Keratinocyte (primary cell): ENCODE measurements around the gene DLG1. TPM values are rescaled to one million over a fixed set of nuclear protein-coding genes. Genes with fewer than 3 reads are reported as not detected.
A peak's percentile ranks its signal among the peaks of the same experiment; 100 is the strongest.

Experiments
- DNase-seq: peaks from one replicate; pipeline ENCODE4 v3.0.0-alpha.2; 2011; ENCODE audit warnings: low read depth, missing footprints, low spot score
- FAIRE-seq: peaks from 2 replicates; lab custom pipeline; 2011; peaks lifted over from hg19 to GRCh38; lab: Jason Lieb, UNC
- H2AFZ ChIP-seq: 2 replicates; pipeline ENCODE4 v1.6.0; 2012; ENCODE audit warnings: low read length, control low read depth, inconsistent platforms; ENCODE audit not compliant: control insufficient read depth
- H3K27ac ChIP-seq: 2 replicates; pipeline ENCODE4 v1.5.1; 2011; ENCODE audit warnings: low read length; ENCODE audit not compliant: control insufficient read depth, insufficient read depth
- H3K27me3 ChIP-seq: 3 replicates; pipeline ENCODE4 v1.6.0; 2011; ENCODE audit warnings: low read length; ENCODE audit not compliant: control insufficient read depth, insufficient read depth; ENCODE audit errors: extremely low read depth
- H3K36me3 ChIP-seq, 2 experiments: 2 replicates in 1 of 2; 3 replicates in 1 of 2; pipeline ENCODE4 v1.5.1; 2011; ENCODE audit warnings: low read length in 2 of 2, mild to moderate bottlenecking in 1 of 2; ENCODE audit not compliant: control insufficient read depth in 2 of 2, insufficient read depth in 2 of 2; ENCODE audit errors: extremely low read depth in 1 of 2
- H3K4me1 ChIP-seq: 3 replicates; pipeline ENCODE4 v1.5.1; 2011; ENCODE audit warnings: low read length; ENCODE audit not compliant: control insufficient read depth, insufficient read depth; ENCODE audit errors: extremely low read depth
- H3K4me2 ChIP-seq: 3 replicates; pipeline ENCODE4 v1.6.0; 2011; ENCODE audit warnings: low read depth, low read length; ENCODE audit not compliant: control insufficient read depth, insufficient read depth; ENCODE audit errors: extremely low read depth
- H3K4me3 ChIP-seq, 3 experiments: fragments of 200-600 bp in 1 of 3; sonication (generic) in 1 of 3; 2 replicates in 2 of 3; 3 replicates in 1 of 3; pipeline ENCODE4 v1.5.1; 2011 to 2016; ENCODE audit warnings: low read length in 3 of 3, mild to moderate bottlenecking in 3 of 3, control low read depth in 2 of 3, inconsistent platforms in 1 of 3, low read depth in 1 of 3, mixed read lengths in 1 of 3, mixed run types in 1 of 3, moderate library complexity in 1 of 3; ENCODE audit not compliant: control insufficient read depth in 2 of 3, insufficient read depth in 2 of 3; ENCODE audit errors: extremely low read depth in 1 of 3
- H3K79me2 ChIP-seq: 2 replicates; pipeline ENCODE4 v1.6.0; 2012; ENCODE audit warnings: low read length; ENCODE audit not compliant: control insufficient read depth, insufficient read depth
- H3K9ac ChIP-seq: 3 replicates; pipeline ENCODE4 v1.6.0; 2011; ENCODE audit warnings: low read length; ENCODE audit not compliant: control insufficient read depth, insufficient read depth; ENCODE audit errors: extremely low read depth
- H3K9me1 ChIP-seq: 3 replicates; pipeline ENCODE4 v1.6.0; 2011; ENCODE audit warnings: low read length; ENCODE audit not compliant: control insufficient read depth, insufficient read depth; ENCODE audit errors: extremely low read depth
- H3K9me3 ChIP-seq: 2 replicates; pipeline ENCODE4 v1.5.1; 2012; ENCODE audit warnings: low read depth, low read length; ENCODE audit not compliant: control insufficient read depth
- H4K20me1 ChIP-seq: 3 replicates; pipeline ENCODE4 v1.6.0; 2011; ENCODE audit warnings: low read length; ENCODE audit not compliant: control insufficient read depth, insufficient read depth; ENCODE audit errors: extremely low read depth
- CTCF ChIP-seq, 3 experiments: IDR thresholded peaks in 1 of 3; conservative IDR thresholded peaks in 1 of 3; optimal IDR thresholded peaks in 1 of 3; 2 replicates in 2 of 3; 3 replicates in 1 of 3; pipeline versions ENCODE3 to v1.5.1; 2011; ENCODE audit warnings: low read length in 3 of 3, mild to moderate bottlenecking in 3 of 3, moderate library complexity in 2 of 3, control low read depth in 1 of 3, inconsistent platforms in 1 of 3; ENCODE audit not compliant: insufficient read depth in 2 of 3; ENCODE audit errors: extremely low read depth in 1 of 3
- EZH2 ChIP-seq: IDR thresholded peaks from one replicate; pipeline ENCODE4 v1.6.1; 2012; ENCODE audit warnings: inconsistent platforms, mild to moderate bottlenecking, low read length, moderate library complexity
- dilution Hi-C: fragments of 300-500 bp; cut with MboI; formaldehyde crosslinking; loops from one replicate; pipeline ENCODE4 v1.7.0; 2020; ENCODE audit warnings: low sequenced_read_pairs; ENCODE audit not compliant: extremely low pct_ligation_motif_present
- polyA plus RNA-seq, 5 experiments: library from polyadenylated mRNA; depleted of rRNA in 3 of 5; stranded (reverse) in 3 of 5; stranded (forward) in 1 of 5; unstranded in 1 of 5; fragments of >200 nt; gene quantifications; 1 replicate in 1 of 5; 2 replicates in 3 of 5; 3 replicates in 1 of 5; pipeline versions ENCODE4 v1.2.1 to v1.2.3, GENCODE V29; 2011 to 2012; ENCODE audit warnings: missing spikeins in 2 of 5, low read depth in 1 of 5, low replicate concordance in 1 of 5

DLG1 gene
- polyA plus RNA-seq, 1 donor (not counting 4 experiments of a cell fraction or from before 2014, with no cell fraction given): 139 TPM

GRCh38 chr3:197234947-197235914, 63.2 kb downstream of the DLG1 start:
- no peaks in the 10 kb centered on the region for H3K9me3 ChIP-seq

GRCh38 chr3:197231321-197231720, 67.1 kb downstream of the DLG1 start:
- Histone ChIP-seq H3K27ac (no peak overlapping the region), H3K4me2 (no peak overlapping the region), H3K9me1 (no peaks in the 10 kb centered on the region), H3K36me3 (peaks cover 0 to 4% of the 10 kb centered on the region in 2 experiments), H3K79me2 (peaks cover 97% of the 10 kb centered on the region), H3K4me3 (no peak overlapping the region), H3K9ac (no peak overlapping the region), H2AFZ (no peak overlapping the region), H3K27me3 (no peaks in the 10 kb centered on the region), H3K4me1 (peaks cover 13% of the 10 kb centered on the region), H4K20me1 (peaks cover 10% of the 10 kb centered on the region), H3K9me3 (no peaks in the 10 kb centered on the region)
- TF ChIP-seq EZH2 (no peak), CTCF (optimal IDR thresholded peaks at IDR 0.05 in 1 of 3, IDR thresholded peaks at IDR 0.05 in 1 of 3, conservative IDR thresholded peaks at IDR 0.05 in 1 of 3; ENCODE audit: extremely low read depth in 1 of 3, insufficient read depth in 2 of 3, low read length in 3 of 3) (no peak)
- DNase-seq: no peak
- dilution Hi-C loops: no loop called here
- no peak for FAIRE-seq

More at GRCh38 chr3:197234947-197235914, 63.2 kb downstream of the DLG1 start:
- Histone ChIP-seq H3K4me2 (no peak overlapping the region), H3K9me1 (no peaks in the 10 kb centered on the region), H3K36me3 (peaks cover 0 to 4% of the 10 kb centered on the region in 2 experiments), H3K4me3 (no peak overlapping the region), H3K27ac (no peak overlapping the region), H3K27me3 (no peaks in the 10 kb centered on the region), H2AFZ (no peak overlapping the region), H3K4me1 (no peaks in the 10 kb centered on the region), H4K20me1 (peaks cover 16% of the 10 kb centered on the region), H3K79me2 (peaks cover 99% of the 10 kb centered on the region), H3K9ac (no peak overlapping the region)
- TF ChIP-seq EZH2: no peak
- no peak for TF ChIP-seq CTCF (optimal IDR thresholded peaks at IDR 0.05 in 1 of 3, IDR thresholded peaks at IDR 0.05 in 1 of 3, conservative IDR thresholded peaks at IDR 0.05 in 1 of 3; ENCODE audit: extremely low read depth in 1 of 3, insufficient read depth in 2 of 3, low read length in 3 of 3)
- DNase-seq: no peak
- FAIRE-seq: peak; percentile 73
- dilution Hi-C loops: no loop called here
